ENCODE data around the gene S100A4.
"Not testable (repeated sequence)": the region's sequence is repeated elsewhere in the genome, so short reads cannot be mapped to it uniquely, and the experiment has no call there.

S100A4 gene

GRCh38 chr1:153577138-153577537 lies 31.5 kb upstream of the S100A4 start:
- DNase-seq (ENCODE audit: extremely low spot score): no peak
- ChIA-PET POLR2A (no interaction called here), CTCF (interaction anchor here (1.1 to 3.9 kb wide), 12 partner anchors 9 to 83 kb away, joined by 3 to 22 read pairs (median 6); partner anchors contain the start of genes S100A1, S100A13 and S100A14)
- no peak for TF ChIP-seq CTCF (IDR thresholded peaks at IDR 0.05; ENCODE audit: control extremely low read depth, extremely low read depth, low read depth, missing control alignments)

- not testable (repeated sequence) for DNase-seq (ENCODE audit: extremely low spot score)
- POLR2A ChIA-PET: interaction anchor here (0.5 kb wide), 1 partner anchor 436 kb away, joined by 4 read pairs; no protein-coding TSS in a partner anchor
- CTCF ChIA-PET: interaction anchor here (0.9 to 3.9 kb wide), 3 partner anchors 30 to 52 kb away, joined by 3 to 22 read pairs (median 7); partner anchors contain the start of genes S100A1 and S100A13
These were observed 29.9 kb upstream of the S100A4 start for GRCh38 chr1:153575497-153575896.

- DNase-seq (ENCODE audit: extremely low spot score); POLR2A ChIA-PET: not testable (repeated sequence)
- CTCF ChIA-PET: interaction anchor here (3.9 kb wide), 1 partner anchor 52 kb away, joined by 22 read pairs; the partner anchor contains the start of genes S100A1 and S100A13
These were observed 29.5 kb upstream of the S100A4 start for GRCh38 chr1:153575081-153575491.

- ChIA-PET CTCF (interaction anchor here (0.6 to 7.1 kb wide), 19 partner anchors 12 to 762 kb away, joined by 3 to 136 read pairs (median 10); partner anchors contain the start of genes S100A14, S100A16, S100A4 and S100A6), POLR2A (no interaction called here)
- no peak for DNase-seq (ENCODE audit: extremely low spot score)
- no peak for TF ChIP-seq CTCF (IDR thresholded peaks at IDR 0.05; ENCODE audit: control extremely low read depth, extremely low read depth, low read depth, missing control alignments)
These were observed 27.7 kb upstream of the S100A4 start for GRCh38 chr1:153573351-153573750.

GRCh38 chr1:153572569-153573015 lies 27.0 kb upstream of the S100A4 start:
- TF ChIP-seq CTCF (IDR thresholded peaks at IDR 0.05; ENCODE audit: control extremely low read depth, extremely low read depth, low read depth, missing control alignments): peak; percentile 78
- ChIA-PET CTCF (interaction anchor here (0.6 to 7.1 kb wide), 32 partner anchors 9 to 763 kb away, joined by 3 to 136 read pairs (median 6); partner anchors contain the start of genes S100A1, S100A13, S100A14 and S100A16), POLR2A (interaction anchor here (0.9 to 1.1 kb wide), 2 partner anchors 55 to 62 kb away, joined by 3 to 7 read pairs; partner anchors contain the start of genes CHTOP and S100A13)
- DNase-seq (ENCODE audit: extremely low spot score): peak; percentile 69

- ChIA-PET POLR2A (interaction anchor here (0.9 to 1.1 kb wide), 2 partner anchors 56 to 62 kb away, joined by 3 to 7 read pairs; partner anchors contain the start of genes CHTOP and S100A13), CTCF (interaction anchor here (0.8 to 7.1 kb wide), 27 partner anchors 10 to 218 kb away, joined by 3 to 136 read pairs (median 7); partner anchors contain the start of genes CHTOP, S100A1, S100A13 and S100A14)
- DNase-seq (ENCODE audit: extremely low spot score): no peak
- TF ChIP-seq CTCF (IDR thresholded peaks at IDR 0.05; ENCODE audit: control extremely low read depth, extremely low read depth, low read depth, missing control alignments): no peak
These were observed 26.1 kb upstream of the S100A4 start for GRCh38 chr1:153571706-153572105.

- ChIA-PET POLR2A (no interaction called here), CTCF (interaction anchor here (1.0 to 7.1 kb wide), 9 partner anchors 9 to 217 kb away, joined by 3 to 136 read pairs (median 16); partner anchors contain the start of genes S100A14, S100A16 and S100A6)
- no peak for DNase-seq (ENCODE audit: extremely low spot score)
- no peak for TF ChIP-seq CTCF (IDR thresholded peaks at IDR 0.05; ENCODE audit: control extremely low read depth, extremely low read depth, low read depth, missing control alignments)
These were observed 25.3 kb upstream of the S100A4 start for GRCh38 chr1:153570874-153571273.
